K562 (cell line): Measurements from ENCODE around the gene SLC27A2. TPM values are rescaled to one million over a fixed set of nuclear protein-coding genes. Genes with fewer than 3 reads are reported as not detected.

Experiments used
- STAT5A ChIP-seq: IDR thresholded peaks from 2 replicates; pipeline ENCODE4 v1.6.1; 2012; ENCODE audit warnings: low read length, inconsistent platforms, borderline replicate concordance
- polyA plus RNA-seq, 8 experiments: library from polyadenylated mRNA; depleted of rRNA in 4 of 8; stranded (reverse) in 5 of 8; unstranded in 3 of 8; fragments of >200 nt; fragmentation: Nextera tagmentation in 2 of 8; fragmentation: Illumina TruSeq in 1 of 8; extraction: Ambion mirVana in 2 of 8; extraction: Trizol in 1 of 8; gene quantifications; 2 replicates each; pipeline versions ENCODE4 v1.2.1 to v1.2.3, GENCODE V29; 2011 to 2014; ENCODE audit warnings: inconsistent platforms in 1 of 8, missing spikeins in 1 of 8
- total RNA-seq, 7 experiments: library from RNA; depleted of rRNA in 6 of 7; stranded (reverse); fragments of >200 nt in 6 of 7; fragmentation: Illumina TruSeq in 2 of 7; extraction: Trizol in 2 of 7; gene quantifications; 2 replicates each; pipeline versions ENCODE4 v1.2.1 to v1.2.3, GENCODE V29; 2011 to 2021; ENCODE audit warnings: low replicate concordance in 1 of 7
- TF ChIP-seq, protein P1 (sequence below), 2 experiments: fragments of 450-650 bp; IDR thresholded peaks; 2 replicates each; pipeline ENCODE4 v1.6.1; 2016; ENCODE audit warnings: mild to moderate bottlenecking in 2 of 2, borderline replicate concordance in 1 of 2, low read depth in 1 of 2, moderate library complexity in 1 of 2
- TF ChIP-seq, protein P2 (sequence below): fragments of 150-350 bp; conservative IDR thresholded peaks from 2 replicates; pipeline ENCODE4 v1.6.1; 2014; ENCODE audit warnings: low read length

SLC27A2 gene
- total and polyA plus RNA-seq, 9 of the 15 experiments (the other 6 are each of a cell fraction or from before 2014, with no cell fraction given) = 4.9 to 38.0 (median 22.7) TPM

DNA sequence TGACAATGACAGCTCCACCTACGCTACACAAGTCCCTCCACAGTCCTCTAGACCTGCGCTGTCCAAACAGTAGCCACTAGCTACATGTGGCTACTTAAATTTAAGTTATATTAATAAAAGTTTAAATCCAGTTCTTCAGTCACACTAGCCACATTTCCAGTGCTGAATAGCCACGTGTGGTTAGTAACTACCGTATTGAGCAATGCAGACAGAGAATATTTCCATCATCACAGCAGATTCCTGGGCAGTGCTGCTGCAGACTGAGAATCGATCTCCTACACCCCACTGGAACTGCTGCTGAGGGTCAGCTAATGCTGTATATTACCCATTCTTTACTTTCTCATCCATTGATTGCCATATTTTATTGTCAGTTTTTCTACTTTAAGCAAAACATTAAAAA lies 42.6 kb downstream of the SLC27A2 start (continued):
- TF ChIP-seq, protein P1, sequence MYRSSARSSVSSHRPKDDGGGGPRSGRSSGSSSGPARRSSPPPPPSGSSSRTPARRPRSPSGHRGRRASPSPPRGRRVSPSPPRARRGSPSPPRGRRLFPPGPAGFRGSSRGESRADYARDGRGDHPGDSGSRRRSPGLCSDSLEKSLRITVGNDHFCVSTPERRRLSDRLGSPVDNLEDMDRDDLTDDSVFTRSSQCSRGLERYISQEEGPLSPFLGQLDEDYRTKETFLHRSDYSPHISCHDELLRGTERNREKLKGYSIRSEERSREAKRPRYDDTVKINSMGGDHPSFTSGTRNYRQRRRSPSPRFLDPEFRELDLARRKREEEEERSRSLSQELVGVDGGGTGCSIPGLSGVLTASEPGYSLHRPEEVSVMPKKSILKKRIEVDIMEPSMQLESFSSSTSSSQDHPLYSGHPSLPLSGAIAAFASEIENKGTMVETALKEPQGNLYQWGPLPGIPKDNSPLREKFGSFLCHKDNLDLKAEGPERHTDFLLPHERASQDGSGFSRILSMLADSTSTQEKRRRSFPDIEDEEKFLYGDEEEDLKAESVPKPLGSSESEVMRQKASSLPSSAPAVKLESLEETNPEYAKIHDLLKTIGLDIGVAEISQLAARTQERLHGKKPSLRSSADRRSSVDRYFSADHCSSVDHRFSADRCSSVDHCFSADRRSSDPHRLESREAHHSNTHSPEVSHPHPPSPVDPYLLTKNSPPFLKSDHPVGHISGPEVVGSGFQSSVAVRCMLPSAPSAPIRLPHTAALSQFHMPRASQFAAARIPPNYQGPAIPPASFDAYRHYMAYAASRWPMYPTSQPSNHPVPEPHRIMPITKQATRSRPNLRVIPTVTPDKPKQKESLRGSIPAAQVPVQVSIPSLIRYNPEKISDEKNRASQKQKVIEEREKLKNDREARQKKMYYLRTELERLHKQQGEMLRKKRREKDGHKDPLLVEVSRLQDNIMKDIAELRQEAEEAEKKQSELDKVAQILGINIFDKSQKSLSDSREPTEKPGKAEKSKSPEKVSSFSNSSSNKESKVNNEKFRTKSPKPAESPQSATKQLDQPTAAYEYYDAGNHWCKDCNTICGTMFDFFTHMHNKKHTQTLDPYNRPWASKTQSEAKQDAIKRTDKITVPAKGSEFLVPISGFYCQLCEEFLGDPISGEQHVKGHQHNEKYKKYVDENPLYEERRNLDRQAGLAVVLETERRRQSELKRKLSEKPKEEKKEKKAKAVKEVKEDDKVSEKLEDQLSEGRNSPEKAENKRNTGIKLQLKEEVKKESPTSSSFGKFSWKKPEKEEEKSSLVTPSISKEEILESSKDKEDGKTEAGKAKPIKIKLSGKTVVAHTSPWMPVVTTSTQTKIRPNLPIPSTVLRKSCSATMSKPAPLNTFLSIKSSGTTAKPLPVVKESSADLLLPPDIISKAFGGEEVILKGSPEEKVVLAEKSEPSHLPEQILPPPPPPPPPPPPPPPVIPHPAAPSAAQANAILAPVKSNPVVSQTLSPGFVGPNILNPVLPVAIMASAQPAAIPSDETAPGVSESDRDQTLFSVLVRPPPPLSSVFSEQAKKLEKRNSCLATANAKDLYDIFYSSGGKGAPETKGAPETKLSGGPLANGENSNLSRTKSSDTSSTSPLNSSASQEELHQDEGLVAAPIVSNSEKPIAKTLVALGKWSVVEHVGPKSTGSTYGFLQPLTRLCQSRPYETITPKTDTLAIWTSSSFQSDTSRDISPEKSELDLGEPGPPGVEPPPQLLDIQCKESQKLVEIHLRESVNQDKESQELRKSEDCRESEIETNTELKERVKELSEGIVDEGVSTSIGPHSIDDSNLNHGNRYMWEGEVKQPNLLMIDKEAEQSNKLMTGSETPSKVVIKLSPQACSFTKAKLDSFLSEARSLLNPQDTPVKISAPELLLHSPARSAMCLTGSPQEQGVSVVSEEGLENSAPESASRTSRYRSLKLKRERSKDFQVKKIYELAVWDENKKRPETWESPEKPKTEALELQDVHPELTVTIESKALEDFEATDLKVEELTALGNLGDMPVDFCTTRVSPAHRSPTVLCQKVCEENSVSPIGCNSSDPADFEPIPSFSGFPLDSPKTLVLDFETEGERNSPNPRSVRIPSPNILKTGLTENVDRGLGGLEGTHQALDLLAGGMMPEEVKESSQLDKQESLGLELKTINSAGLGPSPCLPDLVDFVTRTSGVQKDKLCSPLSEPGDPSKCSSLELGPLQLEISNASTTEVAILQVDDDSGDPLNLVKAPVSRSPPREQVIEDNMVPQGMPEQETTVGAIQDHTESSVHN (IDR thresholded peaks at IDR 0.05; ENCODE audit: borderline replicate concordance in 1 of 2, low read depth in 1 of 2) = no peak
- no peak for TF ChIP-seq STAT5A
- TF ChIP-seq, protein P2, sequence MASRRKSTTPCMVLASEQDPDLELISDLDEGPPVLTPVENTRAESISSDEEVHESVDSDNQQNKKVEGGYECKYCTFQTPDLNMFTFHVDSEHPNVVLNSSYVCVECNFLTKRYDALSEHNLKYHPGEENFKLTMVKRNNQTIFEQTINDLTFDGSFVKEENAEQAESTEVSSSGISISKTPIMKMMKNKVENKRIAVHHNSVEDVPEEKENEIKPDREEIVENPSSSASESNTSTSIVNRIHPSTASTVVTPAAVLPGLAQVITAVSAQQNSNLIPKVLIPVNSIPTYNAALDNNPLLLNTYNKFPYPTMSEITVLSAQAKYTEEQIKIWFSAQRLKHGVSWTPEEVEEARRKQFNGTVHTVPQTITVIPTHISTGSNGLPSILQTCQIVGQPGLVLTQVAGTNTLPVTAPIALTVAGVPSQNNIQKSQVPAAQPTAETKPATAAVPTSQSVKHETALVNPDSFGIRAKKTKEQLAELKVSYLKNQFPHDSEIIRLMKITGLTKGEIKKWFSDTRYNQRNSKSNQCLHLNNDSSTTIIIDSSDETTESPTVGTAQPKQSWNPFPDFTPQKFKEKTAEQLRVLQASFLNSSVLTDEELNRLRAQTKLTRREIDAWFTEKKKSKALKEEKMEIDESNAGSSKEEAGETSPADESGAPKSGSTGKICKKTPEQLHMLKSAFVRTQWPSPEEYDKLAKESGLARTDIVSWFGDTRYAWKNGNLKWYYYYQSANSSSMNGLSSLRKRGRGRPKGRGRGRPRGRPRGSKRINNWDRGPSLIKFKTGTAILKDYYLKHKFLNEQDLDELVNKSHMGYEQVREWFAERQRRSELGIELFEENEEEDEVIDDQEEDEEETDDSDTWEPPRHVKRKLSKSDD = no peak
